KG1 (cell line): ENCODE data around the gene TRIM42.

Source experiments
- DNase-seq: peaks from one replicate; lab custom pipeline; 2025; lab: John Stamatoyannopoulos, UW

Gene TRIM42

GRCh38 chr3:140710711-140711389 is 33.0 kb downstream of the TRIM42 start:
- DNase-seq, result no peak

GRCh38 chr3:140711390-140712035 is 33.6 kb downstream of the TRIM42 start:
- DNase-seq, result no peak

GRCh38 chr3:140712301-140712700 is 34.4 kb downstream of the TRIM42 start:
- DNase-seq, result no peak

DNA sequence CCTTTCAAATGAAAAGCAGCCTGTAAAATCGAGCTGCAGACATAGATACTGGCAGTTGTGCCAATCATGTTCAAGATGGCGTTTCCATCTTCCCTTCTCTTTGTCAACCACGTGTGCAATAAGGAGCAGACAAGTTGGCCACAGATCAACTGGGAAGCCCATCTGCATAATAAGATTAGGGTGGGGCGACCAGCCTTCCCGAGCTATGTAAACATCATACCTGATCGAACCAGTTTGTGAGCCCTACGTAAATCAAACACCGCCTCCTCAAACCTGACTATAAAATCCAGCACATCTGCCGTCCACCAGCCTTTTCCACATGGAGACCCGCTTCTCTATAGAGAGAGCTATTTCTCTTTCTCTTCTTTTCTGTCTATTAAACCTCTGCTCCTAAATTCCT is 37.2 kb downstream of the TRIM42 start:
- DNase-seq, result no peak

DNA sequence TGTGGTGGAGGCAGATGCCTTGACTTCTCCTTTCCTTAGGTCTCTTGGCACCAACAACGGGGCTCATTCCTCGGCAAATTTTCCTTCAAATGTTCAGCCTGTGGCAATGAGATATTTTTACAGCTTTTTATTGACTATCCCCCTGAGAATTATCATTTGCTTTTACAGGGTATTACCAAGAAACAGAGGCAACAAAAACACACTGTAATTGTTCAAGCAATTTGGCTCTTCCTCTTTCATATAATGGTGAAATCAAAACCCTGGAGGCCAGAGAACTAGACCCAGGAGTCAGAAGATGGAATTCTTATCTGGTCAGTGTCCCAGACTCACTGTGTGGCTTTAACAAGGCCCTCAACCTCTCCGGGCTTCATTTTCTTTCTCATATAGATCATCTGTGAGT is 40.1 kb downstream of the TRIM42 start:
- no peak for DNase-seq

- DNase-seq, result no peak
Observed at GRCh38 chr3:140719841-140720614, 42.2 kb downstream of the TRIM42 start.

- DNase-seq, result no peak
Observed at GRCh38 chr3:140723576-140723975, 45.7 kb downstream of the TRIM42 start.

- DNase-seq, result no peak
Observed at GRCh38 chr3:140724856-140725812, 47.3 kb downstream of the TRIM42 start.

GRCh38 chr3:140726066-140726465 is 48.2 kb downstream of the TRIM42 start:
- DNase-seq, result no peak

GRCh38 chr3:140727886-140728285 is 50.0 kb downstream of the TRIM42 start:
- no peak for DNase-seq

DNA sequence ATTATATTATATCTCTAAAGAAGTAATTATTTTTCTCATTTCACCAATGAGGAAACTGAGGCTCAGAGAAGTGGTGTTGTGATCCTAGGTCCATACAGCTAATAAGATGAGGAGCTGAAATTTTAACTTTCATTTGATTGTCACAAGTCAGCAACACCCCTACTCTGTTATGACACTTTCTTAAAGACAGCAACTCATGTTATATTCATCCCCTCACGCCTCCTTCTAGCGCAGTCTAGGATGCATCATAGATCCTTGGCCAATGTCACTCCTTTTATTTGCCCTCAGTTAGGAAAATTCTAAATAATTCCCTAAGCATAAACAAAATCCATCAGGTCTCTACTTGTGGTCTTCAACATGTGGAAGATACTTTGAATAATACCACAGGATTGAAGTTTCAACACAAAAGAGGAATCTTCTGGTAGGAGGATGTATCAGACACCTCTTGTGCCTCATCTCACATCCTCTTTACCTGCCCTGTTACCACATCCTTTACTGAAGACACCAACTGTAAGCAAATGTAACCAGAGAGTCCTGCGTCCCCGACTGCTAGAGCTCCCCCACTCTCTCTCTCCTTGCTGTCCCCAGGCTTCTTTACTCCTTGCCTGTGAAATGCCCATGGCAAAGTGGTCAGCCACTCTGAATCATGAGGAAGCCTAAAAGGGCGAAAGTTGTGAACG is 53.7 kb downstream of the TRIM42 start:
- DNase-seq, result no peak

DNA sequence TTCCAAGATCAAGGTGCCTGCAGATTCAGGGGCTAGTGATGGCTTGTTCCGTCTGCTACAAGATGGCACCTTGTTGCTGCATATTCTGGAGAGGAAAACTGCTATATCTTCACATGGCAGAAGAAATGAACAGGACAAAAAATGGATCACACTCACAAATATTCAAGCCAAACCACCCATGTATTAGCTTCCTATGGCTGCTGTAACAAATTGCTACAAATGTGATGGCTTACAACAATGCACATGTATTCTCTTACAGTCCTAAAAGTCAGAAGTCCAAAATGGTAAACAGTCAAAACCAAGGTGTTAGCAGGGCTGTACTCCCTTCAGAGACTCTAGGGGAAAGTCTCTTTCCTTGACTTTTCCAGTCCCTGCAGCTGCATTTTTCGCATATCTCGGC is 55.8 kb downstream of the TRIM42 start:
- no peak for DNase-seq

DNA sequence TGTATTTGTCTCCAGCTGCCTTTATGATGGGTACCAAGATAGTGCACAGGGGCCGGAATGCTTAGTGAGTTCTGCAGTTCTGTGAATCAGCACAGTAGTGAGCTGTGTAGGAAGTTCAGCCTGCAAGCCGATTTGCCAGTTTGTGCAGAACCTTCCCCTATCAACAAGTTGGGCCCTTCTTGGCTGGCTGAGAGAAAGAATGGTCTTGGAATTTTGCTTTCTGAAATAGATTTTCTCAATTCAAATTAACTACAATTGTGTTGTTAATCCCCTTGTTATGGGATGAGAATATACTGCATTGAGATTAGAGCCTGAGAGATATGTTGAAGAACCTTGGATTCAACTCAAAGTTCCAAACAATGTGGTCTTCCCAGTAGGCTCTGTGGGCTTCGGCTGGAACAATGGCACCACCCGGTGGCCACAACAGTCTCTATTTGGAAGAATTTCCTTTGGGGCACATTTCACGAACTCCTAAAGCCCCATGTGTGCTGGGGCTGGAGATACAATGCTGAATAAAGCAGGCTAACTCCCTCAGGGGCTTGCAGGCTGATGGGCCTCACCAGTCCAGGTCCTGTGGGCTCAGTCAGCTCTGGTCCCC is 59.1 kb downstream of the TRIM42 start:
- no peak for DNase-seq

DNA sequence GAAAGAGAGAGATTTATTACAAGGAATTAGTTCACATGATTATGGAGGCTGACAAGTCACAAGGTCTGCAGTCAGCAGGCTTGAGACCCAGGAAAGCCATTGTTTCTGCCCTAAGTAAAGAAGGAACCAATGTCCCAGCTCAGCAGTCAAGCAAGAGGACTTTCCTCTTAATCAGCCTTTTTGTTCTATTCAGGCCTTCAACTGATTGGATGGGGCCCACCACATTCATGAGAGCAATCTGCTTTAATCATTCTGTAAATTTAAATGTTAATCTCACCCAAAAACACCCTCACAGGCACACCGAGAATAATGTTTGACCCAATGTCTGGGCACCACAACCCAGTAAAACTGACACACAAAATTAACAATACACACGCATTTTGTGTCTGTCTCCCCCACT is 64.3 kb downstream of the TRIM42 start:
- no peak for DNase-seq

DNA sequence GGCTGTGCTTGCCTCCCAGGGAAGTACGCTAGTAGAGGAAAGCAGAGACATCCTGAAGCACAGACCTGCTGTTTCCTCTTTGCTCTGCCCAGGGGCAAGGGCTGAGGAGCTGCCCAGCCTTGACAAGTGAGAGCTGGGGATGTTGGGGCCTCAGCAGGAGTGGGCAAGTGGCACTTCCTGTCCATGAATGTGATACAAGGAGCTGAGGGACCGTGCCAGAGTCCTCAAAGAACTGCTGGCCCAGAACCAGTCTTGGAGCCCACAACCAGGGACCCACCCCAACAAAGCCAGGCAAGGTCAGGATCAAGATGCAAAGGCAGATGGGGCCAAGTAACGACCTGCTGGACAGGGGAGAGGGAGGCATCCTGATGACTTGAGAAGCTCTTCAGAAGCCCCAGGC is 70.3 kb downstream of the TRIM42 start:
- no peak for DNase-seq

GRCh38 chr3:140748903-140749302 is 71.0 kb downstream of the TRIM42 start:
- no peak for DNase-seq
